Ureter (tissue), 1 donor: ENCODE results near the gene LONRF2. TPM values are rescaled to one million over a fixed set of nuclear protein-coding genes. Genes with fewer than 3 reads are reported as not detected.

Experiments used
- DNase-seq: peaks from one replicate; pipeline ENCODE4 v3.0.0-alpha.2; 2020; ENCODE audit warnings: low spot score
- total RNA-seq: library from RNA; stranded (reverse); gene quantifications from one replicate; pipeline ENCODE4 v1.2.4, GENCODE V29; 2023
- donor health status: DM: yes; HTN: yes; CAD: no.

LONRF2 gene
- total RNA-seq, 1 donor from 2014 or later: 3.6 TPM

- DNase-seq: no peak
Measured at GRCh38 chr2:100301881-100302584, 20.3 kb downstream of the LONRF2 start.

GRCh38 chr2:100299548-100299947, 22.8 kb downstream of the LONRF2 start:
- no peak for DNase-seq

- DNase-seq: no peak
Measured at GRCh38 chr2:100297511-100297910, 24.8 kb downstream of the LONRF2 start.

- no peak for DNase-seq
Measured at GRCh38 chr2:100294162-100294497, 28.2 kb downstream of the LONRF2 start.

- no peak for DNase-seq
Measured at GRCh38 chr2:100293341-100294161, 28.8 kb downstream of the LONRF2 start.

- peak; percentile 51 for DNase-seq
Measured at GRCh38 chr2:100292022-100292580, 30.2 kb downstream of the LONRF2 start.

GRCh38 chr2:100291152-100291970, 30.9 kb downstream of the LONRF2 start:
- peak; percentile 81 for DNase-seq

- no peak for DNase-seq
Measured at GRCh38 chr2:100290718-100291151, 31.6 kb downstream of the LONRF2 start.

- no peak for DNase-seq
Measured at GRCh38 chr2:100289020-100289419, 33.3 kb downstream of the LONRF2 start.

- DNase-seq: no peak
Measured at GRCh38 chr2:100286318-100286717, 36.0 kb downstream of the LONRF2 start.

- no peak for DNase-seq
Measured at GRCh38 chr2:100285691-100286090, 36.6 kb downstream of the LONRF2 start.

- no peak for DNase-seq
Measured at GRCh38 chr2:100285011-100285410, 37.3 kb downstream of the LONRF2 start.

- no peak for DNase-seq
Measured at GRCh38 chr2:100283724-100284501, 38.4 kb downstream of the LONRF2 start.

GRCh38 chr2:100281521-100282438, 40.5 kb downstream of the LONRF2 start:
- no peak for DNase-seq

GRCh38 chr2:100279586-100280534, 42.4 kb downstream of the LONRF2 start:
- no peak for DNase-seq

GRCh38 chr2:100278986-100279385, 43.3 kb downstream of the LONRF2 start:
- no peak for DNase-seq

GRCh38 chr2:100278501-100278900, 43.8 kb downstream of the LONRF2 start:
- no peak for DNase-seq

- peak; percentile 17 for DNase-seq
Measured at GRCh38 chr2:100277540-100278207, 44.6 kb downstream of the LONRF2 start.
